HCT116 (cell line): ENCODE data around the gene RWDD3.

Experiments used
- POLR2AphosphoS5 ChIP-seq: IDR thresholded peaks from 2 replicates; pipeline ENCODE4 v1.6.1; 2011; ENCODE audit warnings: mild to moderate bottlenecking, low read depth, low read length, moderate library complexity
- TF ChIP-seq, protein P1 (sequence below): IDR thresholded peaks from 2 replicates; pipeline ENCODE4 v1.6.1; 2012
- TF ChIP-seq, protein P2 (sequence below), 3 experiments: fragments of 200-600 bp in 1 of 3; sonication (generic) in 1 of 3; IDR thresholded peaks in 2 of 3; conservative IDR thresholded peaks in 1 of 3; 2 replicates each; pipeline ENCODE4 v1.5.1; 2012 to 2017; ENCODE audit warnings: low read depth in 2 of 3, low read length in 2 of 3, antibody characterized with exemption in 1 of 3, borderline replicate concordance in 1 of 3, control low read depth in 1 of 3, mild to moderate bottlenecking in 1 of 3, mixed read lengths in 1 of 3, mixed run types in 1 of 3, moderate library complexity in 1 of 3; ENCODE audit not compliant: insufficient read depth in 1 of 3

DNA sequence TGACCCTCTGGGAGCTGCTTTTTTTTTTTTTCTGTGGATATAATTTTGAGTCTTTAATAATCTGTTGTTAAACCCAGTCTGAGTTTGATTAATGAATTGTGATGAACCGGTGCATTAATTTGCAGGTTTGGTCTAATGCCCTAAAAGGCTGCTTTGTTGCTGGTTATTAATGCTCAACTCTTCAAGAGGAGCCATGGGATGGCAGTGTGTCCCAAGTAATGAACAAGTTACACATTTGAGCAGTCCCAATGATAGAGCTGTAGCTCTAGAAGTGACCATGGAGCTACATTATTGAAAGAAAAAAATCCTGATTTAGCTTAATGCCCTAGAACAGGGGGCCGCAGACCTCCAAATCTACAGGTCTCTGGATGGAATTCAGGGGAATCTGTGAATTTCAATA lies 53.1 kb downstream of the RWDD3 start:
- TF ChIP-seq, protein P1, sequence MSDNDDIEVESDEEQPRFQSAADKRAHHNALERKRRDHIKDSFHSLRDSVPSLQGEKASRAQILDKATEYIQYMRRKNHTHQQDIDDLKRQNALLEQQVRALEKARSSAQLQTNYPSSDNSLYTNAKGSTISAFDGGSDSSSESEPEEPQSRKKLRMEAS = no peak
- TF ChIP-seq, protein P2, sequence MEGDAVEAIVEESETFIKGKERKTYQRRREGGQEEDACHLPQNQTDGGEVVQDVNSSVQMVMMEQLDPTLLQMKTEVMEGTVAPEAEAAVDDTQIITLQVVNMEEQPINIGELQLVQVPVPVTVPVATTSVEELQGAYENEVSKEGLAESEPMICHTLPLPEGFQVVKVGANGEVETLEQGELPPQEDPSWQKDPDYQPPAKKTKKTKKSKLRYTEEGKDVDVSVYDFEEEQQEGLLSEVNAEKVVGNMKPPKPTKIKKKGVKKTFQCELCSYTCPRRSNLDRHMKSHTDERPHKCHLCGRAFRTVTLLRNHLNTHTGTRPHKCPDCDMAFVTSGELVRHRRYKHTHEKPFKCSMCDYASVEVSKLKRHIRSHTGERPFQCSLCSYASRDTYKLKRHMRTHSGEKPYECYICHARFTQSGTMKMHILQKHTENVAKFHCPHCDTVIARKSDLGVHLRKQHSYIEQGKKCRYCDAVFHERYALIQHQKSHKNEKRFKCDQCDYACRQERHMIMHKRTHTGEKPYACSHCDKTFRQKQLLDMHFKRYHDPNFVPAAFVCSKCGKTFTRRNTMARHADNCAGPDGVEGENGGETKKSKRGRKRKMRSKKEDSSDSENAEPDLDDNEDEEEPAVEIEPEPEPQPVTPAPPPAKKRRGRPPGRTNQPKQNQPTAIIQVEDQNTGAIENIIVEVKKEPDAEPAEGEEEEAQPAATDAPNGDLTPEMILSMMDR (IDR thresholded peaks at IDR 0.05 in 2 of 3, conservative IDR thresholded peaks at IDR 0.05 in 1 of 3; ENCODE audit: borderline replicate concordance in 1 of 3, insufficient read depth in 1 of 3, low read depth in 2 of 3, low read length in 2 of 3) = 0 out of 6 replicates have a peak, but pooled peaks of 1 of the 3 experiments have one; percentile 1
- TF ChIP-seq POLR2AphosphoS5 = no peak
